Uterus (tissue), 4 donors: ENCODE results near the gene HSPA12A. TPM values are rescaled to one million over a fixed set of nuclear protein-coding genes. Genes with fewer than 3 reads are reported as not detected.

ENCODE experiments used
- DNase-seq, 2 donors: peaks; one replicate each; pipeline ENCODE4 v3.0.0-alpha.2; 2019 to 2020
- H3K27ac ChIP-seq, 2 donors: fragments of 200-600 bp; sonication (generic); 1 replicate in 1 of 2; 2 replicates in 1 of 2; pipeline ENCODE4 v1.5.1; 2016 to 2018
- H3K27me3 ChIP-seq, 2 donors: fragments of 200-600 bp; sonication (generic); one replicate each; pipeline ENCODE4 v1.5.1; 2018 to 2019; ENCODE audit warnings: control low read depth in 1 of 2
- H3K36me3 ChIP-seq, 2 donors: fragments of 200-600 bp; sonication (generic); one replicate each; pipeline ENCODE4 v1.5.1; 2019; ENCODE audit warnings: control low read depth in 1 of 2
- H3K4me1 ChIP-seq, 2 donors: fragments of 200-600 bp; sonication (generic); one replicate each; pipeline ENCODE4 v1.5.1; 2018 to 2019; ENCODE audit warnings: control low read depth in 1 of 2
- H3K4me3 ChIP-seq, 2 donors: fragments of 200-600 bp; sonication (generic); 1 replicate in 1 of 2; 2 replicates in 1 of 2; pipeline ENCODE4 v1.5.1; 2018 to 2019; ENCODE audit warnings: mild to moderate bottlenecking in 1 of 2
- H3K9me3 ChIP-seq, 2 donors: fragments of 200-600 bp; sonication (generic); one replicate each; pipeline ENCODE4 v1.5.1; 2019; ENCODE audit warnings: control low read depth in 1 of 2
- POLR2A ChIP-seq, 2 donors: fragments of 450-650 bp; IDR thresholded peaks; one replicate each; pipeline ENCODE4 v1.6.1; 2016; ENCODE audit warnings: antibody characterized with exemption in 2 of 2, mild to moderate bottlenecking in 1 of 2, moderate library complexity in 1 of 2
- intact Hi-C: fragments of 100-400 bp; cut with DNase I; formaldehyde crosslinking; loops from one replicate; pipeline ENCODE4 v1.15.1; 2023; ENCODE audit warnings: low total_unique reads
- total RNA-seq, 4 donors: library from RNA; depleted of rRNA in 3 of 4; stranded (reverse); fragments of >200 nt in 3 of 4; gene quantifications; one replicate each; pipeline versions ENCODE4 v1.1.0 to v1.2.4, GENCODE V29; 2014 to 2023
- TF ChIP-seq, protein P1 (sequence below), 4 experiments: fragments of 200-600 bp in 2 of 4; fragments of 450-650 bp in 2 of 4; sonication (generic) in 2 of 4; IDR thresholded peaks; one replicate each; pipeline ENCODE4 v1.5.1; 2016 to 2019; ENCODE audit warnings: antibody characterized with exemption in 4 of 4, mild to moderate bottlenecking in 2 of 4, moderate library complexity in 1 of 4
- donor health status: DM: yes; HTN: yes; CAD: no.

HSPA12A gene
- total RNA-seq, 4 donors from 2014 or later: 4.9 to 32.0 (median 16.0) TPM

DNA sequence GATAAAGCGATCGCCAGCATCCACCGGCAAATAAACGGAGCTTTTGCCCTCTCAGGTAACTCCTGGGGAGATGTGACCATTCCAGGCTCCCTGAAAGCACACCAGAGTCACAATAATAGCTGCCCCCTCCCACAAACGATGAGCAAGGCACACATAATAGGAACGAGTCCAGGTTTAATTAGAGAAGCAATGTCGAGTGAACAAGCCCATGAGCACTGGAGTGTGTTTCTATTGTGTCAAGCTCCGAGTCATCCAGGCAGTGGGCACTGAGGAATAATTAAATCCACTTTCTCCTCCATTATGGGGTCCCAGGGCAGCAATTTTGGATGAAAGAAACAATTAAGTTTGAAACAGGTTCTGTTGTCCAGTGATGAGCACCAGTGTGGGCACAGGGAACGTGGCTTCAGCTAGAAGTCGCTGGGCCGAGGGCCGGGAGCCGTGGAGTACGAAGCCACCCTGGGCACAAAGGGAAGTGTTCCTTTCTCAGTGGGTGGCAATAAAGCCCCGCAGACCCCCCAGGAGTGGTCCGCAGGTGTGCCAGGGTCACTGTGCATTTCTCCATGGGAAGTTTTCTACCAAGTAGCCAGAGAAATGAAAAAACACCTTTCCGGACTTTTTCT lies 109.7 kb downstream of the HSPA12A start:
- H3K4me1 ChIP-seq: no peaks in the 10 kb centered on the region
- no peak overlapping the region for H3K27ac ChIP-seq
- no peaks in the 10 kb centered on the region for H3K36me3 ChIP-seq
- no peak for TF ChIP-seq POLR2A (IDR thresholded peaks at IDR 0.05)
- TF ChIP-seq, protein P1, sequence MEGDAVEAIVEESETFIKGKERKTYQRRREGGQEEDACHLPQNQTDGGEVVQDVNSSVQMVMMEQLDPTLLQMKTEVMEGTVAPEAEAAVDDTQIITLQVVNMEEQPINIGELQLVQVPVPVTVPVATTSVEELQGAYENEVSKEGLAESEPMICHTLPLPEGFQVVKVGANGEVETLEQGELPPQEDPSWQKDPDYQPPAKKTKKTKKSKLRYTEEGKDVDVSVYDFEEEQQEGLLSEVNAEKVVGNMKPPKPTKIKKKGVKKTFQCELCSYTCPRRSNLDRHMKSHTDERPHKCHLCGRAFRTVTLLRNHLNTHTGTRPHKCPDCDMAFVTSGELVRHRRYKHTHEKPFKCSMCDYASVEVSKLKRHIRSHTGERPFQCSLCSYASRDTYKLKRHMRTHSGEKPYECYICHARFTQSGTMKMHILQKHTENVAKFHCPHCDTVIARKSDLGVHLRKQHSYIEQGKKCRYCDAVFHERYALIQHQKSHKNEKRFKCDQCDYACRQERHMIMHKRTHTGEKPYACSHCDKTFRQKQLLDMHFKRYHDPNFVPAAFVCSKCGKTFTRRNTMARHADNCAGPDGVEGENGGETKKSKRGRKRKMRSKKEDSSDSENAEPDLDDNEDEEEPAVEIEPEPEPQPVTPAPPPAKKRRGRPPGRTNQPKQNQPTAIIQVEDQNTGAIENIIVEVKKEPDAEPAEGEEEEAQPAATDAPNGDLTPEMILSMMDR (IDR thresholded peaks at IDR 0.05): no peak
- intact Hi-C loops: no loop called here
- H3K9me3 ChIP-seq: no peaks in the 10 kb centered on the region
- H3K4me3 ChIP-seq: no peak overlapping the region
- no peak for DNase-seq
- no peaks in the 10 kb centered on the region for H3K27me3 ChIP-seq

DNA sequence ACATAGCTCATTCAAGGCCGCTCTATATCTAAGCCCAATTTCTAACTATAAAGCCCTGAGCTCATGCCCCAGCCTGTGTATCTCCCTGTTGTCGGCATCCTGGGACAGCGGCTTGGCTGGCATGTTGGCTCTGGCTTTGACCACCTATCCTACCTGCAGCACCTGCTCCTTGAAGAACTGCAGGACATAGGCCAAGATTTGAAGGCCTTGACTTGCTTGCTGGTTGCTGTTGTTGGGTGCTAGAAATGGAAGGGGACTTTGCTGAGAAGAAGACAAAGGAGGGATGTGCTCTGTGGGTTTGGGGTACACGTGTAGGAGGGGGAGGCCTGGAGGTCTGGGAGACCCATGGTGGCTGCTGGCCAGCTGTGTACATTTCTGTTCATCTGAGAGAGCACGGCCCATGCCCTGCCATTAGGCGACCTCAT lies 110.5 kb downstream of the HSPA12A start:
- DNase-seq: no peak
- TF ChIP-seq POLR2A (IDR thresholded peaks at IDR 0.05): no peak
- TF ChIP-seq, protein P1 (IDR thresholded peaks at IDR 0.05): no peak
- no peaks in the 10 kb centered on the region for H3K27me3 ChIP-seq
- no peak overlapping the region for H3K4me3 ChIP-seq
- intact Hi-C loops: no loop called here
- H3K9me3 ChIP-seq: no peaks in the 10 kb centered on the region
- H3K36me3 ChIP-seq: no peaks in the 10 kb centered on the region
- no peak overlapping the region for H3K27ac ChIP-seq
- no peaks in the 10 kb centered on the region for H3K4me1 ChIP-seq

DNA sequence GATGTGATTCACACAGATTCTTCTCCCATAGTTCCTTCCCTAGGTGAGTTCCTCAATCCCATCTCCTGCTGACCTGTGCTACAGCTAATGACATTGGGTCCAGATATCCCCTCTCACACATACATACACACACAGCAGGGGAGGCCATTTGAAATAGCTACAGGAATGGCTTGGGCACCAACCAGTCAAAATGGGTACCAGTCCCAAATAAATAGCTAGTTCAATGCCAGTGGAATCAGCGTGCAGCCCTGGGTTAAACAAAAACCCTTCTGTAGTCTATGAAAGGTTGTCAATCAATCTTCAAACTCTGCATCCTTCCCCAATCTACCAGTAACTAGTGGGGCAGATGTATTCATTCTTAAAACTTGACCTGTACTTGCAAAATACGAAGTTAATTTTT lies 112.3 kb downstream of the HSPA12A start:
- intact Hi-C loops: no loop called here

DNA sequence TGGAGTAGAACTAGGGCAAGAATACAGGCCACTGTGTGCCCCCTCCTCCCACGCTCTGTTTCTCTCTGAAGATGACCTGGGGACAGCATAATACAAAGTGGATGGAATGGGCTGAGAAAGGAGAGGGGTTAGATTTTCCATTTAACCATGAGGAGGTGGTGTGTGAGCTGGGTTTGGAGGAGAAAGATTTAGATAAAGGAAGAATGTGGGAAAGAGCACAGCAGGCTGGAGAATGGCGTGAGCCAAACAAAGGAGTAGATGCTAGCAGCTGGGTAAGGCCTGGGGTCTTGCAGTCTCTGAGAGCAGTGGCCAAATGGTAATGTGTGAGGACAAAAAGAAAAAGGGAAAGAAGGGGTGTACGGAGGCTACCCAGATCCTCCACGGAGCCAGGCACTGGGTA lies 113.0 kb downstream of the HSPA12A start:
- H3K4me3 ChIP-seq: no peak overlapping the region
- intact Hi-C loops: no loop called here
- DNase-seq: no peak
- H3K27ac ChIP-seq: no peak overlapping the region
- no peaks in the 10 kb centered on the region for H3K9me3 ChIP-seq
- H3K27me3 ChIP-seq: no peaks in the 10 kb centered on the region
- H3K4me1 ChIP-seq: no peaks in the 10 kb centered on the region
- H3K36me3 ChIP-seq: no peaks in the 10 kb centered on the region
- TF ChIP-seq, protein P1 (IDR thresholded peaks at IDR 0.05): no peak
- no peak for TF ChIP-seq POLR2A (IDR thresholded peaks at IDR 0.05)

More for the DNA sequence above, 112.3 kb downstream of the HSPA12A start:
- H3K27ac ChIP-seq: no peak overlapping the region
- no peak for DNase-seq
- TF ChIP-seq, protein P1 (IDR thresholded peaks at IDR 0.05): no peak
- no peak for TF ChIP-seq POLR2A (IDR thresholded peaks at IDR 0.05)
- H3K4me1 ChIP-seq: no peaks in the 10 kb centered on the region
- no peaks in the 10 kb centered on the region for H3K9me3 ChIP-seq
- H3K36me3 ChIP-seq: no peaks in the 10 kb centered on the region
- no peaks in the 10 kb centered on the region for H3K27me3 ChIP-seq
- H3K4me3 ChIP-seq: no peak overlapping the region

DNA sequence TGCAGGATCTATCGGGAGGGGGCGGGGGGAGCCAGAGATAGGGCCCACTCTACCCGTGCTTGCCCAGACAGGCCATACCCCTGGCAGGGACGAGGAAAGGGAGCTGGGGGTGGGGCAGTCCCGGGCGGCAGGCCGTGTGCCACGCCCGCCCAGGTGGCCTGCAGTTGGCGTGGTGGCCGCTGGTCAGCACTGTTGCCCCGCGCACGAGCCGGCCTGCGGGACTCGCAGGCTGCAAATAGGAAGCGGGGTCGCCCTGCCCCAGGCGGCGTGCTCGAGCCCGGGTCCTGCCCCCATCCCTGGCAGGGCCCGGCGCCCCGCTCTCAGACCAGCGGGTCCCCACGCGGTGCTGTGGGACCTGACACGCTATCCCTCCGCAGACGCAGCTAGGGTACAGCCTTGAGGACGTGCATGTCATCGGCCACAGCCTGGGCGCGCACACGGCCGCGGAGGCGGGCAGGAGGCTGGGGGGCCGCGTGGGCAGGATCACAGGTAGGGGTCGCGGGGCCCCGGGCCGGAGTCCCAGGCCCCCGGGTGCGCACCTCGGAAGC lies 114.9 kb downstream of the HSPA12A start:
- intact Hi-C loops: no loop called here
- H3K27ac ChIP-seq: no peak overlapping the region
- H3K4me3 ChIP-seq: peak overlapping the region in 1 of 2 donors; percentile 22
- no peaks in the 10 kb centered on the region for H3K9me3 ChIP-seq
- H3K4me1 ChIP-seq: no peaks in the 10 kb centered on the region
- no peaks in the 10 kb centered on the region for H3K36me3 ChIP-seq
- TF ChIP-seq, protein P1 (IDR thresholded peaks at IDR 0.05): peak; percentile 6 to 42 (median 38)
- no peak for TF ChIP-seq POLR2A (IDR thresholded peaks at IDR 0.05)
- no peak for DNase-seq
- no peaks in the 10 kb centered on the region for H3K27me3 ChIP-seq
